HG03196 (cell line): ENCODE results near the gene MARK4.
"Not testable (repeated sequence)": the region's sequence is repeated elsewhere in the genome, so short reads cannot be mapped to it uniquely, and the experiment has no call there.

ENCODE experiments used
- ATAC-seq: cut with Tn5 transposase; IDR thresholded peaks from one replicate; pipeline ENCODE4 v1.9.1; 2021; ENCODE audit not compliant: unreplicated experiment

The MARK4 gene

DNA sequence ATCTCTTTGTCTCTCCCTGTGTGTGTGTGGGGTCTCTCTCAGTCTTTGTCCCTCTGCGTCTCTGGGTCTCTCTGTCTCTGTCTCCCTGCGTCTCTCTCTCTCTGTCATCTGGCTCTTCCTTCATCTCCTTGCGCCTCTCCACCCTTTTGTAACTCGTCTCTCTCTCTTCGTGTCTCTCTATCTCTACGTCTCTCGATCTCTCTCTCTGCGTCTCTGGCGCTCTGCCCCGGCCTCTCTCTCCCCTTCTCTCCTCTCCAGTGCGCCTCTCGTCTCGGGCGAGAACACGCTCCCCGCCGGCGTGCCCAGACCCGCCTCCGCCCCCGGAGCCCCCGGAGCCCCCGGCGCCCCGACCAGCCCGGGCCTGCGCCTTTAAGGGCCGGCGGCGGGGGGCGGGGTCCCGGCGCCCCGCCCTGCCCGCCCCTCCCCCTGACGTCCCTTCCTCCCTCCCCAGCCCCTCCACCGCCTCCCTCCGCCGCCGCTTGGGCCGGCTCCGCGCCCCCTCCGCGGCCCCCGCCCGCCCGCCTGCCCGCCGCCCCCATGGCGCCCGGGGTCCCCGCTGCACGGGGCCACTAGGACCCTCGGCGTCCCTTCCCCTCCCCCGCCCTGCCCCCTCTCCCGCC is at the start of gene MARK4:
Gene MARK4 (plus strand): TSS at position 440 of the 620 bp plus-strand sequence. CDS start 318 bp downstream, outside the sequence.
- ATAC-seq: no peak

DNA sequence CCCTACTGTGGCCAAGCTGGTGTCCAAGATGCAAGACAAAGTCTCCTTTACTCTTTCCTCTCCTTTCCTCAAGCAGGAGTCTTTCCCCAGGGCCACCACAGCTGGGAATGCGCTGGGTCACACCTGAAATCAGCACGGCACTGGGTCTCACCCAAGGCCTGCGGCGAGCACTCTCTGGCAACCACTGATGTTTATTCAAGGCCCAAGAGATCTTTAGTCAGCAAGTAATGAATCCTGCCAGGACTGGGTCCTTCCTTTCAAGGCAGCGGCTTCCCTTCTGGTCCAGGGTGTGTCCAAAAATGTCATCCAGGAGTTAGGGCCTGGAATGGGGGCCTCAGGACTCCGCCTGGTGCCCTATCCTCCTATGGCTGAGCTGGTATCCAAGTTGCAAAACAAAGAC is 48.4 kb upstream of the MARK4 start:
- no peak for ATAC-seq

- ATAC-seq: no peak
Measured at GRCh38 chr19:45205810-45206209, 45.3 kb upstream of the MARK4 start.

GRCh38 chr19:45206328-45206727 is 44.7 kb upstream of the MARK4 start:
- no peak for ATAC-seq

DNA sequence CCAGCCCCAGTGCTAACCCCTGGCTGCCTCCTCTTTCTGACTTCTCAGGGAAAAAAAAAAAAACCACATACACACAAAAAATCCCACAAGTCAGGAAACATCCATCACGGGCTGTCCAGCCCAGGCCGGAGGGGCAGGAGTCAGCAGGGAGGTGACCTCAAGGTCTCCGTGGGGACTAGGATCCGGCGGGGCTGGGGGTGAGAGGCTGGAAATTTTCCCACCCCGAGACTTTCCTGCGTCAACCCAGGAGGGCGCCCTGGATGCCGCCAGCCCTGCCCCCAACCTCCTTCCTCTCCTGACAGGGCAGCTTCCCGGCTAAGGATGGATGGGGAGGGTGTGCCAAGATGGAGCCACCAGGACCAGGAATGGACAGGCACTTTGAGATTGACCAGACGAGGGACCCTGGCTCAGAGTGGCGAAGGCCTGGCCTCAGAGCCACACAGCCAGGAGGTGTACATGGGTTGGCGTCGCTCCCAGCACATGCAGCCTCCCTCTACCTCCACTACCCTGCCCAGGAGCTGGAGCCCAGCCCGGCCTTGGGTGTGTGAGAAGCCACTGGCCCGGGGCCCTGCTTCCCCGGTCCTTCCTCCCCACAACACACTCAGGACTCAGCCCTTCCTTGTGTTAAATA is 39.2 kb upstream of the MARK4 start:
- ATAC-seq: no peak

DNA sequence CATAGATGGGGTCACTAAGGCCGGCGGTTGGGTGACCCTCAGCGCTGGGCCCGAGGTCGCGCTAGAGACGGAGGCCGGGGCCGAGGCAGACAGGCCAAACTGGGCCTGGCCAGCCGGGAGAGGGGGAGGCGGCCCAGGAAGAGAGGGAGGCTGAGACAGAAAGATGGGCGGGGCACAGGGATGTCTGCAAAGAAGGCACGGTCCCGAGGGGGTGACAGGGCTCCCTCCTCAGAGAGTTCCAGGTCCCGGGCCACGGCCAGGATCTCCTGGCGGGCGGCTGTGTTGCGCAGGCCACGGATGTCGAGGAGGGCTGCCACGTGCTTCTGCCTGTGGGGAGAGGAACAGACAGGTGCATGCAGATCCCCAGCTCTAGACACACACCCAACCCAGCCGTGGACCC is 38.0 kb upstream of the MARK4 start:
- ATAC-seq: no peak

- ATAC-seq: no peak
Measured at GRCh38 chr19:45215391-45216191, 35.5 kb upstream of the MARK4 start.

DNA sequence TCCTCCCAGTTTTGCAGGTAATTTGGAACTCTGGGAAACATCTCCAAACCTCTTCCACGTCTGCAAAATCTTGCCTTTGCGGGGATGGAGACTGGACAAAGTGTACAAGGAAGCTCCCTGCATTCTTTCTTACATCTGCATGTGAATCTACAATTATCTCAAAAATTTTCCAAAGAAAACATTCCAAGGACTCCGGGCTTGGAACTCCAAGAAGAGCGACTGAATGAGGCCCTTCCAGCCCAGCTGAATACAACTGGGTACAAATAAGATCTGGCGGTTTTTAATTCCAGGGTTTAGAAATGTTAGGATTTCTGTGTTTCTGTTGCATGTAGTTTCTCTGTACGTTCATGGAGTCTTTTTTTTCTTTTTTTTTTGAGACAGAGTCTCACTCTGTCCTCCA is 34.4 kb upstream of the MARK4 start:
- no peak for ATAC-seq

DNA sequence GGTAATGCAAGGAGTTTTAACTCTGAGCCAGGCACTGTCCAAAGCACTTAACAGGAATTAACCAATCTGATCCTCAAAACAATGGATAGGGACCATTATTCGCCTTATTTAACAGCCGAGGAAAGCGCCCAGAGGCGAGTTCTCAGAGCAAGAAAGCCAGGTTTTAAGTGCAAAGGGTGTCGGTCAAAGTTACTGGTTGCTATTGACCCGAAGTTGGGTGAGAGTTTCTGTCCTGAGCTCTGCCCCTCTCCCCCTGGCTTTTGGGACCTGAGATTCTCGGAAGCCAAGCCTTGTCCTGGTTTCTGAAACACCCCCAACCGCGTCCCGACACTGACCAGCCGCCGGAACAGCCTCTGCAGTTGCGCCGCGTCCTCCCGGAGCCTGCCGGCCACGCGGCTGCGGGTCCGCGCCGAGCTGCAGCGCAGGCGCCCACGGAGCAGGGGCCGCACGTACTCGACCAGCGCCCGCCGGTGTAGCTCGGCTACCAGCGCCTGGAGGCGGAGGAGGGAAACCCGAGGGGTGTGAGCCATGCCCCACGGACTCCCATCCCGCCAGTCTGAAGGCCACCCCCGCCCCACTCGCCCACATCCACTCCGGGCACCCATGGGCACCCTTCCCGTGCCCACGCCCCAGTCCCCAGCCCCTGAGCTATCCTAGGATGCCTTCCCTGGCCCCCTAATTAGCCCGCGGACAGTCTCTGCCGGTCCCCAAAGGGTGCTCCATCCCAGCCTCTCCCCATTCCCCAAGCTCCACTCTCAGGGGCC is 33.7 kb upstream of the MARK4 start:
- no peak for ATAC-seq

DNA sequence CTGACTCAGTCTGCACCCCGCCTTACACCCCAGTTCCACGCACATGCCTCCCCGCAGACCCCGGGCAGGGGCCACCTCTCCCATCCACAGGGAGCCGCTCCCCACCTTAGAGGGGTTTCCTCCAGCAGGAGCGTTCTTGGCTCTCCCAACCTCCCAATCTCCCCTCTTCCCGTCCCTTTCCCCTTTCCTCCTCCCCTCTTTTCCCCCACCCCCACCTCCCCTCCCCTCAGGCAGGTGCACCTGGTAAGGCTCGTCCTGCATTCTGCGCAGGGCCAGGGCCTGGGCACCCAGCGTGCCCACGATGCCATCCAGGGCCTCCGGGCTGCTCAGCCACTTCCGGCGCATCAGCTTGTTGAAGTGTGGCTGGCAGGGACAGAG is 33.1 kb upstream of the MARK4 start:
- ATAC-seq: no peak

GRCh38 chr19:45218426-45218825 is 32.6 kb upstream of the MARK4 start:
- ATAC-seq: no peak

DNA sequence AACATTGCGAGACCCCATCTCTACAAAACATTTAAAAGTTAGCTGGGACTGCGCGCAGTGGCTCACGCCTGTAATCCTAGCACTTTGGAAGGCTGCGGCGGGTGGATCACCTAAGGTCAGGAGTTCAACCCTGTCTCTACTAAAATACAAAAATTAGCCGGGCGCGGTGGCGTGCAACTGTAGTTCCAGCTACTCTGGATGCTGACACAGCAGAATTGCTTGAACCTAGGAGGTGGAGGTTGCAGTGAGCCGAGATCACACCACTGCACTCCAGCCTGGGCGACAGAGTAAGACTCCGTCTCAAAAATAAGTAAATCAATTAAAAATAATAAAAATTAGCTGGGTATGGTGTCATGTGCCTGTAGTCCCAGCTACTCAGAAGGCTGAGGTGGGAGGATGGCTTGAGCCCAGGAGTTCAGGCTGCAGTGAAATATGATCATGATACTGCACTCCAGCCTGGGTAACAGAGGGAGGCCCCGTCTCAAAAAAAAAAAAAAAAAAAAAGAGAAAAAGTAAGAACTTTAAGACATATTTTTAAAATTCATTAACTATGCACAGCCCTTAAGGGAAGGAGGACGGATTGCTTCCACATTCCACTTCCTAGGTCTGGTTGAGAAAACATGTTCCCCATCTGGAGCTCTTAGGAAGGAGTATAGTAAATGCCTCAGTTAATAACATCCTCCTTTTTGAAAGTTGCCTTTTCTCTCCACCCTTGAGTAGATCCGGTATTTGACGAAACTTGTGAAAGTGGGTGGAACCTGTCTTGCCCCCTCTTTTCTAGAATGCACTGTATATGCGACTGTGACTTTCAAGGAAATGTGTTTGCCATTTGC is 31.9 kb upstream of the MARK4 start:
- ATAC-seq: no peak

DNA sequence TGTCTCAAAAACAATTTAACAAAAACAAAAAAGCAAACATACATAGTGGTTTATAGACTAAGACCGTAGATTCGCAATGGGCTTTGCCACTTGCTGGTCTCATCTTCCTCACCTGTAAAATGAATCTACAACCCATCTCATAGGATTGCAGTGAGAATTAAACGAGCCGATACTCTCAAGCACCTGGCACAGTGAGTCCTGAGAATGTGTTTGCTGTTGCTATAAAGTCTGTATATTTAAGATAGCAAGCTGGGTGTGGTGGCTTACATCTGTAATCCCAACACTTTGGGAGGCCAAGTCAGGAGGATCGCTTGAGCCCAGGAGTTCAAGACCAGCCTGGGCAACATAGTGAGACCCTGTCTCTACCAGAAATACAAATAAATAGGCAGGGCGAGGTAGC is 28.3 kb upstream of the MARK4 start:
- ATAC-seq: no peak

DNA sequence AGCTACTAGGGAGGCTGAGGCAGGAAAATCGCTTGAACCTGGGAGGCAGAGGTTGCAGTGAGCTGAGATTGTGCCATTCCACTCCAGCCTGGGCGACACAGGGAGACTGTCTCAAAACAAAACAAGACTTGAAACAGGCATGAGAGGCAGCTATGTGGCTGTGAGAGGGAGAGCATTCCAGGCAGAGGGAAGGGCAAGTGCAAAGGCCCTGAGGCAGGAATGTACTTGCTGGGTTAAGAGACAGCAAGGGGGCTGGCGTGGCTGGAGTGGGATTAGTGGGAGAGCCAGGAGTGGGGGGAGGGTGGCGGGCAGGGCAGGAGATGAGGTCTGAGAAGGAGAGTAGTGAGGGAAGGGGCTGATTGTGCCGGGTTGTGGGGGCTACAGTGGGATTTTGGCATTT is 27.2 kb upstream of the MARK4 start:
- no peak for ATAC-seq

DNA sequence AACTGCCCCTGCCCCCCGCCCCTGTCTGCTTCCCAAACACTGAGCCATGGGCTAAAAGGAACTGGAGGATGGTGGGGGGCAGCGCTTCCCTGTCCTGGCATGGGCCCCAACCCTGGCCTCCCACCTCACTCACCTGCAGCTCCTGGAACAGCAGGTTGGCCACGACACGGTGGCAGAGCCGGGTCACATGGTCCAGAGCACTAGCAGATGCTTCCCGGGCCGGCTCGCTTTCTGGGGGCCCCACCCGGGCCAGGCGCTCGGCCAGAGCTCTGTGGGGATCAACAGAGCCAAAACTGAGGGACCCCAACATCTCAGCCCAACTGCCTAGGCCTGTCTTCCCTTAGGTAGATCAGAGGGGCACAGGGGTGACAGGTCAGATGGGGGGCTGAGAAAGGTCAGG is 26.4 kb upstream of the MARK4 start:
- no peak for ATAC-seq

GRCh38 chr19:45229056-45229455 is 22.0 kb upstream of the MARK4 start:
- ATAC-seq: not testable (repeated sequence)

DNA sequence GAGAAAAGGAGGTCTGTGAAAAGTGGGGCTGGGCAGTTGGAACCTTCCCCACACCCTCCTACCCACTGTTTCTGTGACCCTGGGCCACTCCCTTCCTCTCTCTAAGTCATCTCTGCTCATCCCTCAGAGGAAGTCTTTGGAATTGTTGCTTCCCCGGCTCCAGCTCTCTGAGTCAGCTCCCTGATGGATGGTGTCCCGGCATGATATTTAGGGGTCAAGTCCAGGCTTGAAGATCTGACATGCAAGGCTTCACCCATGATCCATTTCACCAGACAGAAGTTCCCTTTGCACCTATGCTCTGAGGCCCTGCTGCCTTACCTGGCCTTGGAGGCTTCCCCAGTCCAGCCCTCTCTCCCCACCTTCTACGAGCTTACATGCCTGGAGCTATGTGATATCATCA is 19.2 kb upstream of the MARK4 start:
- ATAC-seq: no peak

- ATAC-seq: no peak
Measured at GRCh38 chr19:45234089-45234869, 16.8 kb upstream of the MARK4 start.

DNA sequence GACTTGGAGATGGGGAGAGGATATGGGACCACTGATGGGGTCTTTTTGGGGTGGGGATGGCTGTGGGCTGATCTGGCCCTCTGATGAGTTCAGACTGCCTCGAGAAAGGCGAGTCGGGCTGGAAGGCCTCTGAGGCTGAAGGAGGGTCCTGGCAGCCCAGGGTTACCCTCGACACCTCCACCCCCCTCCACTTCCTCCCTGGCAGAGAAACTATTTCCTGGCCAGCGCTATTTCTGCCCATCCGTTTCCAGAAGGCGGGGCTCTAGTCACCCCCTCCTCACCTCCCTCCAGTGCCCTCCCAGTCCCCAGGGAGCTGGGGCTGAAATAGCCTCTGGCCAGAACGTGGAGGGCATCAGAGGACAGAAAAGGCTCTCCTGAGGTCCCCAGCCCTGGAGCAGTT is 15.6 kb upstream of the MARK4 start:
- ATAC-seq: no peak

DNA sequence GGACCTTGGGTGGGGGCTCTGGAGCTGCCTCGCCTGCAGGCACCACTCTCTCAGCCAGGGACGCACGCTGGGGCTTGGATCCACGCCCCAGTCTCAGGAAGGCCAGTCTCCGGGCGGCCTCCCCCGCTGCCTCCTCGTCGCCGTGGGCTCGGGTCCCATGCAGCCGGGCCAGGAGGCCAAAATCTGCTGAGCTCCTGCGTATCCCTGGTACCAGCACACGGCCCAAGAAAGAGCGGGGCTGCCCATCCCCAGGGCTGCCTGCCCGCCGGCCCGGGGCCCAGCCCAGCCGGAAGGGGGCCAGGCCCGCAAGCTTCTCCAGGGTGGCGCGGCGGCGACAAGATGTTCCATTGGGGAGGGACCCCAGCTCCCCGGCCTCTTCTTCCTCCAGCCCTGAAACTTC is 12.5 kb upstream of the MARK4 start:
- ATAC-seq: no peak
